WERI-Rb-1 (cell line): ENCODE measurements around the gene SLC13A5.
A peak's percentile ranks its signal among the peaks of the same experiment; 100 is the strongest.

Experiments used
- DNase-seq: peaks from one replicate; pipeline ENCODE4 v3.0.0-alpha.2; 2020
- H3K27ac ChIP-seq: fragments of 250-450 bp; sonication (Bioruptor Pico); 2 replicates; pipeline ENCODE4 v1.5.1; 2020; ENCODE audit warnings: mild to moderate bottlenecking, moderate library complexity
- H3K27me3 ChIP-seq: fragments of 250-450 bp; sonication (Bioruptor Pico); 2 replicates; pipeline ENCODE4 v1.5.1; 2021; ENCODE audit warnings: mild to moderate bottlenecking, low read depth, moderate library complexity; ENCODE audit not compliant: insufficient read depth, severe bottlenecking
- H3K36me3 ChIP-seq: fragments of 250-450 bp; sonication (Bioruptor Pico); 2 replicates; pipeline ENCODE4 v1.5.1; 2020; ENCODE audit warnings: mild to moderate bottlenecking, moderate library complexity
- H3K4me3 ChIP-seq: 2 replicates; pipeline ENCODE4 v1.5.1; 2011; ENCODE audit warnings: low read depth, mild to moderate bottlenecking, control low read depth, low read length
- H3K9me3 ChIP-seq: fragments of 250-450 bp; sonication (Bioruptor Pico); 2 replicates; pipeline ENCODE4 v1.5.1; 2021; ENCODE audit warnings: mild to moderate bottlenecking, moderate library complexity; ENCODE audit not compliant: severe bottlenecking
- CTCF ChIP-seq: IDR thresholded peaks from 2 replicates; pipeline ENCODE4 v1.5.1; 2011; ENCODE audit warnings: low read depth, mild to moderate bottlenecking, control low read depth, inconsistent platforms, low read length

Gene SLC13A5

GRCh38 chr17:6651919-6652452 is 61.2 kb downstream of the SLC13A5 start:
- no peak for DNase-seq
- Histone ChIP-seq H3K27ac (peak overlapping the region; percentile 89), H3K4me3 (peak overlapping the region; percentile 86), H3K27me3 (no peaks in the 10 kb centered on the region), H3K36me3 (peaks cover 20% of the 10 kb centered on the region), H3K9me3 (peaks cover 3% of the 10 kb centered on the region)
- TF ChIP-seq CTCF = no peak

GRCh38 chr17:6651354-6651918 is 61.7 kb downstream of the SLC13A5 start, which contains the start of the genes C17orf100 and MED31:
TSS of gene C17orf100 (plus strand) at chr17:6651762. CDS start at chr17:6651914, 152 bp downstream.
TSS of gene MED31 (minus strand) at chr17:6651605. CDS start at chr17:6651528, 77 bp downstream.
- Histone ChIP-seq H3K27me3 (no peaks in the 10 kb centered on the region), H3K4me3 (peak within 1 kb of the TSS; percentile 86), H3K27ac (peak within 1 kb of the TSS; percentile 89), H3K9me3 (peaks cover 3% of the 10 kb centered on the region), H3K36me3 (peaks cover 20% of the 10 kb centered on the region)
- peak; percentile 93 for DNase-seq
- TF ChIP-seq CTCF = no peak

- DNase-seq = no peak
- TF ChIP-seq CTCF = peak; percentile 39; the same call in 1 of the 2 replicates
Observed at GRCh38 chr17:6648181-6648580, 65.0 kb downstream of the SLC13A5 start.

GRCh38 chr17:6643451-6644125 is 69.6 kb downstream of the SLC13A5 start:
- Histone ChIP-seq H3K36me3 (peaks cover 63% of the 10 kb centered on the region), H3K4me3 (no peak overlapping the region), H3K9me3 (peaks cover 2% of the 10 kb centered on the region), H3K27ac (no peak overlapping the region), H3K27me3 (no peaks in the 10 kb centered on the region)
- TF ChIP-seq CTCF = no peak
- no peak for DNase-seq

More at GRCh38 chr17:6648181-6648580, 65.0 kb downstream of the SLC13A5 start:
- H3K27ac ChIP-seq = no peak overlapping the region
- no peaks in the 10 kb centered on the region for H3K27me3 ChIP-seq
- peaks cover 3% of the 10 kb centered on the region for H3K9me3 ChIP-seq
- H3K36me3 ChIP-seq = peaks cover 48% of the 10 kb centered on the region
- H3K4me3 ChIP-seq = no peak overlapping the region

- no peak overlapping the region for H3K27ac ChIP-seq
- peaks cover 55% of the 10 kb centered on the region for H3K36me3 ChIP-seq
- H3K9me3 ChIP-seq = peaks cover 2% of the 10 kb centered on the region
- H3K4me3 ChIP-seq = no peak overlapping the region
- TF ChIP-seq CTCF = no peak
- no peak for DNase-seq
- H3K27me3 ChIP-seq = no peaks in the 10 kb centered on the region
Observed at GRCh38 chr17:6642592-6642991, 70.6 kb downstream of the SLC13A5 start.
